Activated B cell treated with CpG ODN at 0.5 μM for 24 hours (primary cell): Measurements from ENCODE around the gene ST3GAL5. TPM values are rescaled to one million over a fixed set of nuclear protein-coding genes. Genes with fewer than 3 reads are reported as not detected.

Experiments used
- ATAC-seq: fragments of 200-7000 bp; cut with Tn5 transposase; one replicate; pipeline ENCODE4 v1.10.0; 2021; ENCODE audit warnings: low read depth, mild to moderate bottlenecking, moderate library complexity
- CTCF ChIA-PET: fragments of 350-600 bp; sonication (Branson Sonifier 250); formaldehyde crosslinking; loops from one replicate; lab custom pipeline; 2021; ENCODE audit warnings: antibody characterized with exemption; lab: Charles Lee
- POLR2A ChIA-PET: fragments of 350-600 bp; sonication (Branson Sonifier 250); formaldehyde crosslinking; loops from one replicate; lab custom pipeline; 2021; ENCODE audit warnings: antibody characterized with exemption; lab: Charles Lee
- DNase-seq: peaks from one replicate; pipeline ENCODE4 v3.0.0; 2022
- H3K27ac Mint-ChIP-seq: one replicate; pipeline ENCODE4 v1.8.0; 2020; ENCODE audit warnings: mixed read lengths
- H3K27me3 Mint-ChIP-seq: one replicate; pipeline ENCODE4 v1.8.0; 2021; ENCODE audit warnings: mixed read lengths
- H3K36me3 Mint-ChIP-seq: one replicate; pipeline ENCODE4 v1.8.0; 2021; ENCODE audit warnings: low read depth, mixed read lengths
- H3K4me1 Mint-ChIP-seq: one replicate; pipeline ENCODE4 v1.8.0; 2021; ENCODE audit warnings: mixed read lengths
- H3K4me3 Mint-ChIP-seq: one replicate; pipeline ENCODE4 v1.8.0; 2020; ENCODE audit warnings: mild to moderate bottlenecking, mixed read lengths
- H3K9me3 Mint-ChIP-seq: one replicate; pipeline ENCODE4 v1.8.0; 2020; ENCODE audit warnings: mixed read lengths
- CTCF ChIP-seq: fragments of 200-600 bp; IDR thresholded peaks from one replicate; pipeline ENCODE4 v1.8.0; 2022; ENCODE audit warnings: antibody characterized with exemption, mild to moderate bottlenecking
- intact Hi-C: fragments of 100-400 bp; cut with micrococcal nuclease; formaldehyde crosslinking; loops from one replicate; pipeline ENCODE4 v1.15.1; 2024
- total RNA-seq: library from RNA; stranded (reverse); gene quantifications from 2 replicates; pipeline ENCODE4 v1.2.3, GENCODE V29; 2022

ST3GAL5 gene
- total RNA-seq, 1 donor from 2014 or later, result 70.7 TPM

GRCh38 chr2:85924522-85924921 is 35.7 kb upstream of the ST3GAL5 start:
- Mint-ChIP-seq H3K4me3 (no peak overlapping the region), H3K9me3 (no peaks in the 10 kb centered on the region), H3K27me3 (no peaks in the 10 kb centered on the region), H3K36me3 (no peaks in the 10 kb centered on the region), H3K4me1 (peaks cover 8% of the 10 kb centered on the region), H3K27ac (no peak overlapping the region)
- intact Hi-C loops, result no loop called here
- ChIA-PET CTCF (no interaction called here), POLR2A (no interaction called here)
- ATAC-seq, result no peak
- no peak for DNase-seq
- no peak for TF ChIP-seq CTCF

GRCh38 chr2:85922199-85922598 is 33.4 kb upstream of the ST3GAL5 start:
- no peak for TF ChIP-seq CTCF
- DNase-seq (no peak), ATAC-seq (no peak)
- H3K4me1 Mint-ChIP-seq, result peaks cover 2% of the 10 kb centered on the region
- H3K27ac Mint-ChIP-seq, result no peak overlapping the region
- peaks cover 1% of the 10 kb centered on the region for H3K36me3 Mint-ChIP-seq
- intact Hi-C loops, result no loop called here
- ChIA-PET POLR2A (interaction anchor here (1.0 kb wide), 1 partner anchor 88 kb away, joined by 7 read pairs; no protein-coding TSS in a partner anchor), CTCF (interaction anchor here (1.7 kb wide), 1 partner anchor 94 kb away, joined by 3 read pairs; no protein-coding TSS in a partner anchor)
- H3K4me3 Mint-ChIP-seq, result no peak overlapping the region
- H3K9me3 Mint-ChIP-seq, result no peaks in the 10 kb centered on the region
- no peaks in the 10 kb centered on the region for H3K27me3 Mint-ChIP-seq

GRCh38 chr2:85921659-85922058 is 32.9 kb upstream of the ST3GAL5 start:
- no peak overlapping the region for H3K27ac Mint-ChIP-seq
- H3K36me3 Mint-ChIP-seq, result peaks cover 1% of the 10 kb centered on the region
- no peaks in the 10 kb centered on the region for H3K9me3 Mint-ChIP-seq
- no peak overlapping the region for H3K4me3 Mint-ChIP-seq
- no peaks in the 10 kb centered on the region for H3K27me3 Mint-ChIP-seq
- POLR2A ChIA-PET, result interaction anchor here (1.0 kb wide), 1 partner anchor 89 kb away, joined by 7 read pairs; no protein-coding TSS in a partner anchor
- intact Hi-C loops, result no loop called here
- TF ChIP-seq CTCF, result no peak
- CTCF ChIA-PET, result interaction anchor here (1.7 kb wide), 1 partner anchor 94 kb away, joined by 3 read pairs; no protein-coding TSS in a partner anchor
- no peak for DNase-seq
- ATAC-seq, result no peak
- peaks cover 2% of the 10 kb centered on the region for H3K4me1 Mint-ChIP-seq

- no peaks in the 10 kb centered on the region for H3K27me3 Mint-ChIP-seq
Observed at GRCh38 chr2:85920810-85921545, 32.2 kb upstream of the ST3GAL5 start.

More at GRCh38 chr2:85920810-85921545, 32.2 kb upstream of the ST3GAL5 start:
- Mint-ChIP-seq H3K36me3 (peaks cover 1% of the 10 kb centered on the region), H3K4me3 (no peak overlapping the region), H3K9me3 (no peaks in the 10 kb centered on the region), H3K4me1 (peaks cover 2% of the 10 kb centered on the region), H3K27ac (no peak overlapping the region)
- ChIA-PET POLR2A (interaction anchor here (1.0 kb wide), 1 partner anchor 89 kb away, joined by 7 read pairs; no protein-coding TSS in a partner anchor), CTCF (interaction anchor here (1.7 kb wide), 1 partner anchor 93 kb away, joined by 3 read pairs; no protein-coding TSS in a partner anchor)
- no peak for DNase-seq
- no peak for TF ChIP-seq CTCF
- no peak for ATAC-seq
- intact Hi-C loops, result no loop called here
